ENCODE measurements around the gene PRTN3.

- TF ChIP-seq CTCF (optimal IDR thresholded peaks at IDR 0.05 in 1 of 3, IDR thresholded peaks at IDR 0.05 in 1 of 3, conservative IDR thresholded peaks at IDR 0.05 in 1 of 3; ENCODE audit: extremely low read depth in 1 of 3, insufficient read depth in 2 of 3, low read length in 3 of 3) = no peak
- TF ChIP-seq EZH2 (IDR thresholded peaks at IDR 0.05; ENCODE audit: low read length) = no peak
Measured at GRCh38 chr19:807627-808422, 33.0 kb upstream of the PRTN3 start.
